IMR-90 (cell line): ENCODE measurements around the gene SP8. TPM values are rescaled to one million over a fixed set of nuclear protein-coding genes. Genes with fewer than 3 reads are reported as not detected.

Experiments
- ATAC-seq: fragments of 200-7000 bp; cut with Tn5 transposase; 2 replicates; pipeline ENCODE4 v1.9.1; 2020; ENCODE audit warnings: low read depth, mild to moderate bottlenecking, moderate library complexity
- BruUV-seq: library from RNA; stranded (reverse); fragments of 400-500 nt; replicated peaks from 2 replicates; lab custom pipeline; 2021; lab: Mats Ljungman, UMichigan
- CTCF ChIA-PET: fragments of 300-600 bp; formaldehyde crosslinking; extraction: SDS; loops from one replicate; lab custom pipeline; 2021; ENCODE audit warnings: antibody characterized with exemption; lab: Yijun Ruan, JAX
- POLR2A ChIA-PET: fragments of 300-600 bp; sonication (Branson Sonifier 250); formaldehyde crosslinking; loops from one replicate; lab custom pipeline; 2022; ENCODE audit warnings: antibody characterized with exemption; ENCODE audit not compliant: unreplicated experiment; lab: Charles Lee
- DNase-seq: peaks from one replicate; pipeline ENCODE4 v3.0.0; 2013
- H2AFZ ChIP-seq: replicated peaks from 2 replicates; pipeline ENCODE3; 2013; ENCODE audit warnings: low read length, mild to moderate bottlenecking; ENCODE audit not compliant: poor library complexity
- H2AK5ac ChIP-seq: 2 replicates; pipeline ENCODE4 v1.6.1; 2013; ENCODE audit warnings: low read depth, low read length, inconsistent platforms
- H2AK9ac ChIP-seq: replicated peaks from 2 replicates; pipeline ENCODE3; 2013; ENCODE audit warnings: mild to moderate bottlenecking, low read depth, low read length, moderate library complexity; ENCODE audit not compliant: poor library complexity
- H2BK120ac ChIP-seq: 2 replicates; pipeline ENCODE4 v1.6.1; 2013; ENCODE audit warnings: low read depth, low read length, inconsistent platforms
- H2BK15ac ChIP-seq: 3 replicates; pipeline ENCODE4 v1.6.1; 2013; ENCODE audit warnings: low read depth, low read length, inconsistent platforms
- H2BK20ac ChIP-seq: 2 replicates; pipeline ENCODE4 v1.6.1; 2013; ENCODE audit warnings: low read depth, mild to moderate bottlenecking, inconsistent platforms, low read length, moderate library complexity
- H2BK5ac ChIP-seq: 2 replicates; pipeline ENCODE4 v1.6.1; 2013; ENCODE audit warnings: mild to moderate bottlenecking, low read depth, low read length, inconsistent platforms; ENCODE audit not compliant: poor library complexity, severe bottlenecking
- H3K14ac ChIP-seq: replicated peaks from 2 replicates; pipeline ENCODE4 v1.6.1; 2013; ENCODE audit warnings: low read depth, low read length, inconsistent platforms
- H3K18ac ChIP-seq: 2 replicates; pipeline ENCODE4 v1.6.1; 2013; ENCODE audit warnings: low read depth, low read length, control low read depth
- H3K23ac ChIP-seq: 2 replicates; pipeline ENCODE4 v1.6.1; 2013; ENCODE audit warnings: low read depth, low read length, inconsistent platforms
- H3K27ac ChIP-seq: 2 replicates; pipeline ENCODE4 v1.5.1; 2013; ENCODE audit warnings: mild to moderate bottlenecking, control low read depth, low read length; ENCODE audit not compliant: insufficient read depth
- H3K27me3 ChIP-seq: 2 replicates; pipeline ENCODE4 v1.6.1; 2013; ENCODE audit warnings: low read length; ENCODE audit not compliant: control insufficient read depth, insufficient read depth
- H3K36me3 ChIP-seq: 2 replicates; pipeline ENCODE4 v1.6.1; 2013; ENCODE audit warnings: low read length, mixed read lengths; ENCODE audit not compliant: control insufficient read depth, insufficient read depth
- H3K4ac ChIP-seq: 2 replicates; pipeline ENCODE4 v1.6.1; 2013; ENCODE audit warnings: low read depth, low read length, inconsistent platforms
- H3K4me1 ChIP-seq: 2 replicates; pipeline ENCODE4 v1.6.1; 2013; ENCODE audit warnings: low read length, mixed read lengths; ENCODE audit not compliant: control insufficient read depth, insufficient read depth
- H3K4me2 ChIP-seq: 2 replicates; pipeline ENCODE4 v1.6.1; 2013; ENCODE audit warnings: low read depth, mild to moderate bottlenecking, control low read depth, low read length, moderate library complexity
- H3K4me3 ChIP-seq: 2 replicates; pipeline ENCODE4 v1.5.1; 2013; ENCODE audit warnings: low read depth, mild to moderate bottlenecking, control low read depth, low read length, moderate library complexity; ENCODE audit not compliant: insufficient read depth
- H3K56ac ChIP-seq: 2 replicates; pipeline ENCODE4 v1.6.1; 2013; ENCODE audit warnings: low read length, inconsistent platforms; ENCODE audit not compliant: insufficient read depth; ENCODE audit errors: extremely low read depth
- H3K79me1 ChIP-seq, 2 experiments: 2 replicates each; pipeline ENCODE4 v1.6.1; 2013; ENCODE audit warnings: low read length in 2 of 2, inconsistent platforms in 1 of 2, low read depth in 1 of 2
- H3K9ac ChIP-seq: 2 replicates; pipeline ENCODE4 v1.6.1; 2013; ENCODE audit warnings: low read depth, low read length, control low read depth
- H3K9me1 ChIP-seq: 2 replicates; pipeline ENCODE4 v1.6.1; 2013; ENCODE audit warnings: low read length, inconsistent platforms; ENCODE audit not compliant: insufficient read depth
- H3K9me3 ChIP-seq: 2 replicates; pipeline ENCODE4 v1.6.1; 2013; ENCODE audit warnings: low read length; ENCODE audit not compliant: control insufficient read depth, insufficient read depth
- H4K20me1 ChIP-seq: 2 replicates; pipeline ENCODE4 v1.6.1; 2013; ENCODE audit warnings: low read length, inconsistent platforms; ENCODE audit not compliant: insufficient read depth
- H4K5ac ChIP-seq: 2 replicates; pipeline ENCODE4 v1.6.1; 2013; ENCODE audit warnings: mild to moderate bottlenecking, low read depth, low read length, control low read depth
- H4K8ac ChIP-seq, 2 experiments: 2 replicates each; pipeline ENCODE4 v1.6.1; 2013; ENCODE audit warnings: low read depth in 2 of 2, low read length in 2 of 2, control low read depth in 1 of 2, inconsistent platforms in 1 of 2
- H4K91ac ChIP-seq: 2 replicates; pipeline ENCODE4 v1.6.1; 2013; ENCODE audit warnings: low read depth, low read length, inconsistent platforms; ENCODE audit not compliant: insufficient read depth
- CEBPB ChIP-seq: IDR thresholded peaks from 2 replicates; pipeline ENCODE4 v1.6.1; 2012; ENCODE audit warnings: low read depth, low read length, improper control_type of control experiment
- CHD1 ChIP-seq: IDR thresholded peaks from 2 replicates; pipeline ENCODE4 v1.6.1; 2012; ENCODE audit warnings: low read depth, low read length, improper control_type of control experiment
- MXI1 ChIP-seq: IDR thresholded peaks from 2 replicates; pipeline ENCODE4 v1.6.1; 2012; ENCODE audit warnings: low read depth, mild to moderate bottlenecking, low read length, moderate library complexity, borderline replicate concordance
- POLR2A ChIP-seq: IDR thresholded peaks from 2 replicates; pipeline ENCODE4 v1.6.1; 2012; ENCODE audit warnings: mild to moderate bottlenecking, low read depth, low read length
- RAD21 ChIP-seq: IDR thresholded peaks from 2 replicates; pipeline ENCODE4 v1.6.1; 2012; ENCODE audit warnings: low read length, improper control_type of control experiment
- RCOR1 ChIP-seq: IDR thresholded peaks from 2 replicates; pipeline ENCODE4 v1.6.1; 2012; ENCODE audit warnings: mild to moderate bottlenecking, low read length, improper control_type of control experiment; ENCODE audit not compliant: insufficient replicate concordance
- WGBS, 2 experiments: methylation state at CpG; one replicate each; pipeline versions ENCODE4 v1.1.5 to v1.1.7; 2013; ENCODE audit warnings: missing lambda C conversion rate in 2 of 2; ENCODE audit not compliant: insufficient read length in 1 of 2; ENCODE audit errors: extremely low coverage in 2 of 2; 5-methylcytosine and 5-hydroxymethylcytosine counted together
- dilution Hi-C: fragments of 300-500 bp; cut with HindIII; formaldehyde crosslinking; loops from one replicate; pipeline ENCODE4 v1.14.3; 2018; ENCODE audit warnings: low sequenced_read_pairs; ENCODE audit not compliant: unreplicated experiment
- in situ Hi-C: fragments of 300-500 bp; cut with MboI; formaldehyde crosslinking; loops from 3 replicates; pipeline ENCODE4 v1.14.3; 2019; ENCODE audit warnings: low sequenced_read_pairs, inconsistent platforms, mixed read lengths
- intact Hi-C: fragments of 100-400 bp; cut with micrococcal nuclease; formaldehyde crosslinking; loops from 2 replicates; pipeline ENCODE4 v1.10.0; 2022
- polyA plus RNA-seq, 3 experiments: library from polyadenylated mRNA; depleted of rRNA; stranded (reverse); fragments of >200 nt; gene quantifications; 2 replicates each; pipeline ENCODE4 v1.2.3, GENCODE V29; 2012; ENCODE audit warnings: low replicate concordance in 1 of 3
- total RNA-seq: library from RNA; depleted of rRNA; stranded (reverse); fragments of >200 nt; gene quantifications from 2 replicates; pipeline ENCODE4 v1.2.3, GENCODE V29; 2012

The SP8 gene
- total and polyA plus RNA-seq, 2 of the 4 experiments (the other 2 are of a cell fraction), result not detected

DNA sequence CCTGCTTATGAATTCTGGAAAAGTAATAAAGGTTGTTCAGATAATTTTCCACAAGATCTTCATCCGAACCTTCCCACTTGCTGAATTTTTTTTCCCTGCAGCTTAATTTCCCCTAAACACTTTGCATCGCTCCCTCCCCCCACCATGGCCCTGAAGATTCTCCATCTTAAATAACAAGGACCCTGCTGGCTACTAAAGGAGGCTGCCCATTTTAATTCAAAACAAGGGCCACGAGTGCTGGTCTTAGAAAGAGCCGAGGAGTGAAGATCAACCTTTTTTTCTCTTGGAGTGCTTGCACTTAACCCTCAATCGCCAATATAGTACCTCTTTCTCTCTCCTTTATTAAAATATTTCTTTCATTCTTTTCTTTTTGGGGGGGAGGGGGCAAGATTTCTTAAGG, 9.2 kb upstream of the SP8 start:
- 0 out of 2 replicates have a peak, but pooled peaks cover 2% of the 10 kb centered on the region for H3K9me3 ChIP-seq
- no peak overlapping the region for H3K27ac ChIP-seq
- H3K4me2 ChIP-seq, result no peak overlapping the region
- no peak overlapping the region for H4K8ac ChIP-seq
- H3K56ac ChIP-seq, result no peak overlapping the region
- H2AK5ac ChIP-seq, result no peak overlapping the region
- H2BK5ac ChIP-seq, result no peak overlapping the region
- peaks cover 4% of the 10 kb centered on the region; the same call in 1 of the 2 replicates for H3K4me1 ChIP-seq
- H2AK9ac ChIP-seq, result no peak overlapping the region
- dilution Hi-C loops (no loop called here), intact Hi-C loops (no loop called here), in situ Hi-C loops (no loop called here)
- peaks cover 58% of the 10 kb centered on the region for H3K27me3 ChIP-seq
- H2AFZ ChIP-seq, result no peak overlapping the region
- no peak overlapping the region for H3K4ac ChIP-seq
- no peak overlapping the region for H4K91ac ChIP-seq
- no peak overlapping the region for H4K5ac ChIP-seq
- H3K18ac ChIP-seq, result no peak overlapping the region
- no peaks in the 10 kb centered on the region for H3K36me3 ChIP-seq
- H3K4me3 ChIP-seq, result no peak overlapping the region
- no peak for ATAC-seq
- H3K9me1 ChIP-seq, result no peaks in the 10 kb centered on the region
- H2BK20ac ChIP-seq, result no peak overlapping the region
- DNase-seq, result no peak
- no TSS peak for BruUV-seq
- H3K14ac ChIP-seq, result no peak overlapping the region
- no peak overlapping the region for H3K23ac ChIP-seq
- ChIA-PET POLR2A (no interaction called here), CTCF (no interaction called here)
- no peaks in the 10 kb centered on the region for H4K20me1 ChIP-seq
- no peak overlapping the region for H3K9ac ChIP-seq
- no peak overlapping the region for H2BK120ac ChIP-seq
- no peaks in the 10 kb centered on the region for H3K79me1 ChIP-seq
- WGBS, 2 experiments, result no CpG with 5 or more reads among the region's 5 CpGs
- H2BK15ac ChIP-seq, result no peak overlapping the region
- TF ChIP-seq MXI1, result no peak
- TF ChIP-seq CHD1, result no peak
- no peak for TF ChIP-seq RAD21
- TF ChIP-seq POLR2A, result no peak
- no peak for TF ChIP-seq CEBPB
- no peak for TF ChIP-seq RCOR1
